Stromal cell of bone marrow (primary cell): ENCODE results near the gene PARP14.
"Not testable (repeated sequence)": the region's sequence is repeated elsewhere in the genome, so short reads cannot be mapped to it uniquely, and the experiment has no call there.

Experiments
- DNase-seq: peaks from one replicate; pipeline ENCODE4 v3.0.0-alpha.2; 2012; ENCODE audit warnings: low read depth

Gene PARP14

GRCh38 chr3:122680475-122681283 is at the start of gene PARP14:
Gene PARP14, plus strand, starts transcription at chr3:122680839. Its CDS starts 45 bp downstream, at chr3:122680884.
- DNase-seq: peak; percentile 58

- no peak for DNase-seq
Measured at GRCh38 chr3:122635789-122636188, 44.9 kb upstream of the PARP14 start.

GRCh38 chr3:122636697-122637096 is 43.9 kb upstream of the PARP14 start:
- no peak for DNase-seq

- DNase-seq: no peak
Measured at GRCh38 chr3:122640437-122640999, 40.1 kb upstream of the PARP14 start.

GRCh38 chr3:122642935-122643334 is 37.7 kb upstream of the PARP14 start:
- DNase-seq: no peak

- no peak for DNase-seq
Measured at GRCh38 chr3:122646146-122646988, 34.3 kb upstream of the PARP14 start.

GRCh38 chr3:122651233-122651907 is 29.3 kb upstream of the PARP14 start:
- not testable (repeated sequence) for DNase-seq

- not testable (repeated sequence) for DNase-seq
Measured at GRCh38 chr3:122651962-122652361, 28.7 kb upstream of the PARP14 start.

GRCh38 chr3:122658336-122658735 is 22.3 kb upstream of the PARP14 start:
- DNase-seq: not testable (repeated sequence)

GRCh38 chr3:122660297-122660974 is 20.2 kb upstream of the PARP14 start:
- DNase-seq: no peak

GRCh38 chr3:122661633-122662032 is 19.0 kb upstream of the PARP14 start:
- no peak for DNase-seq

GRCh38 chr3:122662505-122662904 is 18.1 kb upstream of the PARP14 start:
- no peak for DNase-seq

GRCh38 chr3:122665226-122665786 is 15.3 kb upstream of the PARP14 start:
- DNase-seq: no peak

- no peak for DNase-seq
Measured at GRCh38 chr3:122665881-122666280, 14.8 kb upstream of the PARP14 start.

GRCh38 chr3:122668930-122669730 is 11.5 kb upstream of the PARP14 start:
- DNase-seq: peak; percentile 65

GRCh38 chr3:122671553-122671952 is 9.1 kb upstream of the PARP14 start:
- DNase-seq: no peak

GRCh38 chr3:122674339-122674738 is 6.3 kb upstream of the PARP14 start:
- DNase-seq: no peak

GRCh38 chr3:122676759-122677158 is 3.9 kb upstream of the PARP14 start:
- no peak for DNase-seq

GRCh38 chr3:122677216-122677615 is 3.4 kb upstream of the PARP14 start:
- DNase-seq: no peak

GRCh38 chr3:122678506-122678905 is 2.1 kb upstream of the PARP14 start:
- DNase-seq: no peak
